Left renal pelvis (tissue), 4 donors: Measurements from ENCODE around the gene GID8. TPM values are rescaled to one million over a fixed set of nuclear protein-coding genes. Genes with fewer than 3 reads are reported as not detected.

Experiments used
- DNase-seq, 4 donors: peaks; one replicate each; pipeline ENCODE4 v3.0.0-alpha.2; 2013; ENCODE audit warnings: low read depth in 4 of 4, low spot score in 3 of 4
- polyA plus RNA-seq, 4 donors: library from polyadenylated mRNA; unstranded; fragments of 120-200 nt; gene quantifications; one replicate each; pipeline ENCODE4 v1.2.1, GENCODE V29; 2013; ENCODE audit not compliant: insufficient read length in 4 of 4

GID8 gene
- 10 to 100 TPM; 45.9 to 56.5 (median 53.9) TPM for polyA plus RNA-seq

- no peak for DNase-seq
Observed at GRCh38 chr20:62938105-62938888, at the start of gene GID8. GID8 (plus strand) TSS chr20:62938147; CDS start chr20:62941503, 3,356 bp downstream.

- no peak for DNase-seq
Observed at GRCh38 chr20:62888406-62888805, 49.5 kb upstream of the GID8 start.

GRCh38 chr20:62888910-62889309 lies 49.0 kb upstream of the GID8 start:
- DNase-seq = no peak

GRCh38 chr20:62889411-62889810 lies 48.5 kb upstream of the GID8 start:
- DNase-seq = no peak

GRCh38 chr20:62889871-62890270 lies 48.1 kb upstream of the GID8 start:
- DNase-seq = no peak

GRCh38 chr20:62890444-62890843 lies 47.5 kb upstream of the GID8 start:
- DNase-seq = no peak

GRCh38 chr20:62891111-62891510 lies 46.8 kb upstream of the GID8 start:
- no peak for DNase-seq

- no peak for DNase-seq
Observed at GRCh38 chr20:62892348-62893304, 45.3 kb upstream of the GID8 start.

- no peak for DNase-seq
Observed at GRCh38 chr20:62893700-62894099, 44.2 kb upstream of the GID8 start.

- DNase-seq = no peak
Observed at GRCh38 chr20:62894261-62894660, 43.7 kb upstream of the GID8 start.

- DNase-seq = no peak
Observed at GRCh38 chr20:62895539-62895938, 42.4 kb upstream of the GID8 start.

- no peak for DNase-seq
Observed at GRCh38 chr20:62896526-62896925, 41.4 kb upstream of the GID8 start.

GRCh38 chr20:62897666-62898065 lies 40.3 kb upstream of the GID8 start:
- no peak for DNase-seq

- DNase-seq = no peak
Observed at GRCh38 chr20:62898093-62898964, 39.6 kb upstream of the GID8 start.

GRCh38 chr20:62898970-62899632 lies 38.8 kb upstream of the GID8 start:
- DNase-seq = no peak

- no peak for DNase-seq
Observed at GRCh38 chr20:62899633-62900051, 38.3 kb upstream of the GID8 start.

- peak in 1 of 4 donors; percentile 54 for DNase-seq
Observed at GRCh38 chr20:62900052-62900691, 37.8 kb upstream of the GID8 start.

GRCh38 chr20:62900692-62901584 lies 37.0 kb upstream of the GID8 start:
- no peak for DNase-seq
